Measurements from ENCODE around the gene PAQR5.
A peak's percentile ranks its signal among the peaks of the same experiment; 100 is the strongest.
"Not testable (repeated sequence)": the region's sequence is repeated elsewhere in the genome, so short reads cannot be mapped to it uniquely, and the experiment has no call there.

PAQR5 gene

GRCh38 chr15:69351333-69351732 is 52.6 kb downstream of the PAQR5 start:
- DNase-seq (ENCODE audit: low read depth, low spot score): no peak

- no peak for DNase-seq (ENCODE audit: low read depth, low spot score)
Measured at GRCh38 chr15:69351884-69352283, 53.2 kb downstream of the PAQR5 start.

GRCh38 chr15:69357773-69358771 is 59.4 kb downstream of the PAQR5 start:
- DNase-seq (ENCODE audit: low read depth, low spot score): peak; percentile 58

DNA sequence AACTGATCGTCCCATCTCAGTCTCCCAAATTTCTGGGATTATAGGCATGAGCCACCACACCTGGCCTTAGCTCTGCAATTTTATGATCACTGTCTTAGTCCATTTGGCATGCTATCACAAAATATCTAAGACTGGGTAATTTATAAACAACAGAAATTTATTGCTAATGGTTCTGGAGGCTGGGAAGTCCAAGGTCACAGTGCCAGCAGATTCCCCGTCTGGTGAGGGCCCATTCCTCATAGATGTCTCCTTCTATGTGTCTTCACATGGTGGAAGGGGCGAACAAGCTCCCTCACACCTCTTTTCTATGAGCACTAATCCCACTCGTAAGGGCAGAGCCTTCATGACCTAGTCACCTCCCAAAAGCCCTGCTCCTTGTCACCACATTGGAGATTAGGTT is 60.1 kb downstream of the PAQR5 start:
- no peak for DNase-seq (ENCODE audit: low read depth, low spot score)

DNA sequence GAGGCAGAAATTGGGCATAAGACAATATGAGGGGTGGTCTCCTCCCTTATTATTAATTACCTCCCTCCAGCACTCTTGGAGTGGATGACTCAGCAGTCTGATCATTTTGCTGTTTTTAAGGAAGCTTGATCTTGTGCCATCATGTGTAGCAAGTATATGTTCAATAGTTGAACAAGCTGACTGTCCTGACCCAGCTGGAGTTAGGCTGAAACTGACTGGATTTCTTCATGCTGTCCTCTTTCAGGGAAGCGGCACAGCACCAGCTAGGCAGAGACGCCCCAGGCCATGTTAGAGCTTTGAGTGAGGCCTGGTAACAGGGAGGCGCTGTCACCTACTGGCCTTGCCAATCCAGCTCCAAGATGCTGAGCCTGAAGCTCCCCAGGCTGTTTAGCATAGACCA is 61.0 kb downstream of the PAQR5 start:
- peak; percentile 72 for DNase-seq (ENCODE audit: low read depth, low spot score)

GRCh38 chr15:69360642-69361041 is 61.9 kb downstream of the PAQR5 start:
- no peak for DNase-seq (ENCODE audit: low read depth, low spot score)

GRCh38 chr15:69367236-69367635 is 68.5 kb downstream of the PAQR5 start:
- DNase-seq (ENCODE audit: low read depth, low spot score): no peak

- DNase-seq (ENCODE audit: low read depth, low spot score): no peak
Measured at GRCh38 chr15:69369631-69370030, 70.9 kb downstream of the PAQR5 start.

- no peak for DNase-seq (ENCODE audit: low read depth, low spot score)
Measured at GRCh38 chr15:69373406-69373805, 74.7 kb downstream of the PAQR5 start.

GRCh38 chr15:69375151-69375790 is 76.6 kb downstream of the PAQR5 start:
- DNase-seq (ENCODE audit: low read depth, low spot score): no peak

DNA sequence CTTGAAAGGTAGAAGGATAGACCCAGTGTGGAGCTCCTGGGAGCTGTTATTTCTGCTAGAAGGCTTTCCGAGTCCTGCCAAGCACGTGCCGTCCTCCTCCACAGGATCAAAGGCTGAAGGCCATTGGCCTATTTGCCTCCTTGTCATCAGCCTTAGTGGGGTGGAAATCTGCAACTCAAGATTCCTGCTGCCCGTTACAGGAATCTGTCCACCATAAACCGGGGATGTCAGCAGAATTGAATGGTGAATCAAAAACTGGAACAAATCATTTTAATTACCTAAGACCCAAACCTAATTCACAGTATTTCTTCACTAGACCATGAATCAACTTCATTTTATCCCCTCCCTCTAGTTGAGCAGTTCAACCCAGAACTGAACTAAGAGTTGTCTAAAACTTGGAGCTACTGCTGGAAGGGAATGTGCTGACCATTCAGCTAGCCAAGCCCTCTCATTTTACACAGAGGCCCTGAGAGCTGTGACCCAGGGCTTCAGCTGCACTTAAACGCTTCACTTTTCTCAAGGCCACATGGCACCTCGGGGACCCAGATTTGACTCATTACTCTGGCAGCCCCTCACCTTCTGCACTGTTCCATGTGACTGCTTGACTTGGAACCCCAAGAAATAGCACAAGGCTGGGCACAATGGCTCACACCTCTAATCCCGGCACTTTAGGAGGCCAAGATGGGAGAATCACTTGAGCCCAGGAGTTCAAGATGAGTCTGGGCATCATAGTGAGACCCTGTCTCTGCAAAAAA is 78.7 kb downstream of the PAQR5 start:
- no peak for DNase-seq (ENCODE audit: low read depth, low spot score)

GRCh38 chr15:69380100-69380725 is 81.5 kb downstream of the PAQR5 start:
- peak; percentile 28 for DNase-seq (ENCODE audit: low read depth, low spot score)

- DNase-seq (ENCODE audit: low read depth, low spot score): no peak
Measured at GRCh38 chr15:69380726-69381105, 82.0 kb downstream of the PAQR5 start.

GRCh38 chr15:69382176-69382575 is 83.5 kb downstream of the PAQR5 start:
- not testable (repeated sequence) for DNase-seq (ENCODE audit: low read depth, low spot score)

- DNase-seq (ENCODE audit: low read depth, low spot score): not testable (repeated sequence)
Measured at GRCh38 chr15:69384066-69384465, 85.4 kb downstream of the PAQR5 start.

GRCh38 chr15:69384626-69385598 is 86.2 kb downstream of the PAQR5 start:
- DNase-seq (ENCODE audit: low read depth, low spot score): no peak

DNA sequence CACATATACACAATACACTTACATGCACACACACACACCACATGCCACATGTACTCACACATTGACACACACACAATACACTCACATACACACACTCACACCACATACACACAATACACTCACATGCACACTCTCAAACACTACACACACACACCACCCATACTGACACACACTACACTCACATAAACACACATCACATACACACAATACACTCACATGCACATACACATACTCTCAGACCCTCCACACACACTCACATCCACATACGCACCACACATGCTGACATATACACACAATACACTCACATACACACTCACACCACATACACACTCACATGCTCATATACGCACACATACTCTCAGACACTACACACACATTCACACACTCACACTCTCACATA is 87.1 kb downstream of the PAQR5 start:
- DNase-seq (ENCODE audit: low read depth, low spot score): no peak

DNA sequence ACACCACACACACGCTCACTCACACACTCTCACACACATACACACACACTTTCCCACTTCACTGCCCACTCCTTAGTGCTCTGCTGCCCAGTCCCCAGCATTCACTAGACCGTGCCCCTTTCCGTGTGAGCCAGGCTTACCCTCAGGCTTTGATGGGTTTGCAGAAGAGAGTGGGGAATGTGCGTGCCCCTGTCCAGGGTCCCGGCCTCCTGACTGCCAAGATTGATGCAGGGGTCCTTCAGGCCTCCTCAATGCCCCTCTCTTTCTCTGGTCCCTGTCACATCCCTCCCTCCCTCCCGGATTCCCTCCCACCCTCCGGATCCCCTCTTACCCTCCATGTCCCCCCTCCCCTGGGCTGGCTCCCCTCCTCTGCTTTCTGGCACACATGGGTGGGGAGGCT is 87.6 kb downstream of the PAQR5 start:
- no peak for DNase-seq (ENCODE audit: low read depth, low spot score)

GRCh38 chr15:69388260-69388705 is 89.6 kb downstream of the PAQR5 start:
- DNase-seq (ENCODE audit: low read depth, low spot score): peak; percentile 84

GRCh38 chr15:69389426-69389825 is 90.7 kb downstream of the PAQR5 start:
- no peak for DNase-seq (ENCODE audit: low read depth, low spot score)
